Measurements from ENCODE around the gene RABGAP1L.

Gene RABGAP1L

DNA sequence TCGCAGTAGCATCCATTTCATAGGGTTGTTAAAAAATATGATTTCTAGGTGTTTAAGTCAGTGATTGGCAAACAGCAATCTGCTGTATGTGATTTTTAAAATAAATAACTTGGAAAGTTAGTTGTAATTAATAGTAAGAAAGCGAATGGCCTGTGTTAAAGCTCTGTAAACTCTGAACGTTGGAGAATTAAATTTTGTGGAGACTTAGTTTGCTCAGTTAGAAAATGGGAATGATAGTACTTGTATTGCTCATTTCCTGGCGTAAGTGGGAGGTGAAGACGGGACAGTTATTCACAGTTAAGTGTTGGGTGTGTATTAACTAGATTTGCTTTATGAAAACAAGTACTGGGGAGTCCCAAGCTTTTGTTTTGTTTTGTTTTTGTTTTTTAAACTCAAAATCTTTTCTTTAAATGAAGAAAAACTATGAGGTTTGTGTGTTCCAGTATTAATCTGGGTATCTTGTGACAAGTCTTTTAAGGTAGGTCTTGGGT is 841.4 kb downstream of the RABGAP1L start:
- no peaks in the 10 kb centered on the region for H3K27me3 ChIP-seq (ENCODE audit: control insufficient read depth in 2 of 2, insufficient read depth in 2 of 2, low read length in 2 of 2)

GRCh38 chr1:175002910-175003517 is 843.7 kb downstream of the RABGAP1L start:
- H3K9me3 ChIP-seq (ENCODE audit: control insufficient read depth in 2 of 2, low read length in 2 of 2) = no peaks in the 10 kb centered on the region
- H3K27me3 ChIP-seq (ENCODE audit: control insufficient read depth in 2 of 2, insufficient read depth in 2 of 2, low read length in 2 of 2) = no peaks in the 10 kb centered on the region
- H3K4me1 ChIP-seq (ENCODE audit: control insufficient read depth in 2 of 2, insufficient read depth in 2 of 2, low read length in 2 of 2) = peaks cover 6 to 7% of the 10 kb centered on the region in 2 donors
- no peak overlapping the region for H3K4me3 ChIP-seq (ENCODE audit: low read length in 2 of 2)
- no peak overlapping the region for H3K27ac ChIP-seq (ENCODE audit: low read depth in 2 of 2, low read length in 2 of 2)
- peaks cover 18 to 22% of the 10 kb centered on the region in 2 donors for H3K36me3 ChIP-seq (ENCODE audit: control insufficient read depth in 2 of 2, insufficient read depth in 2 of 2, low read length in 2 of 2)
- H3K9ac ChIP-seq (ENCODE audit: low read depth in 1 of 2, low read length in 2 of 2) = no peak overlapping the region

More for the DNA sequence above, 841.4 kb downstream of the RABGAP1L start:
- Histone ChIP-seq H3K27ac (ENCODE audit: low read depth in 2 of 2, low read length in 2 of 2) (peak overlapping the region; percentile 97 to 100), H3K9ac (ENCODE audit: low read depth in 1 of 2, low read length in 2 of 2) (peak overlapping the region; percentile 82 to 86), H3K4me3 (ENCODE audit: low read length in 2 of 2) (peak overlapping the region; percentile 94), H3K4me1 (ENCODE audit: control insufficient read depth in 2 of 2, insufficient read depth in 2 of 2, low read length in 2 of 2) (peaks cover 9 to 15% of the 10 kb centered on the region in 2 donors), H3K36me3 (ENCODE audit: control insufficient read depth in 2 of 2, insufficient read depth in 2 of 2, low read length in 2 of 2) (peaks cover 7 to 11% of the 10 kb centered on the region in 2 donors), H3K9me3 (ENCODE audit: control insufficient read depth in 2 of 2, low read length in 2 of 2) (no peaks in the 10 kb centered on the region)

DNA sequence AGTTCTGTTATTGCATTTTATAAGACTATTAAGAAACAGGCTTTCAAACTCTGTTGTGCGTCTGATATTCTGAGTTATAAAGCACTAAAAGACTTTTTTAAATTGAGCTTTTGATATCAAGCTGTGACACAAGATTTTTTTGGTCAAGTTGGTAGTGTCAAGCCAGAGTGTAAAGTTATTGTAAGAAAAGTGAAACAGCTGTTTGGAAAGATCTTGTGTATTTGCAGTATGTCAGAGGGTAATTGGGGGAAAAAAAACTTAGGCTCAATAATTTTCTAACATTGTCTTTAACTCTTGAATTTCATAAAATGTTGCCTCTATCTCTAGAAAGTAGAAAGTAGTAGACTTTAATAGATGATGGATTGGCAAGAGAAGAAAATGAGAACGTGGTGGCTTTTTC is 844.2 kb downstream of the RABGAP1L start:
- no peak overlapping the region for H3K9ac ChIP-seq (ENCODE audit: low read depth in 1 of 2, low read length in 2 of 2)
- H3K27ac ChIP-seq (ENCODE audit: low read depth in 2 of 2, low read length in 2 of 2) = no peak overlapping the region
- peaks cover 23 to 27% of the 10 kb centered on the region in 2 donors for H3K36me3 ChIP-seq (ENCODE audit: control insufficient read depth in 2 of 2, insufficient read depth in 2 of 2, low read length in 2 of 2)
- no peaks in the 10 kb centered on the region for H3K9me3 ChIP-seq (ENCODE audit: control insufficient read depth in 2 of 2, low read length in 2 of 2)
- H3K4me1 ChIP-seq (ENCODE audit: control insufficient read depth in 2 of 2, insufficient read depth in 2 of 2, low read length in 2 of 2) = peaks cover 5 to 7% of the 10 kb centered on the region in 2 donors
- no peaks in the 10 kb centered on the region for H3K27me3 ChIP-seq (ENCODE audit: control insufficient read depth in 2 of 2, insufficient read depth in 2 of 2, low read length in 2 of 2)
- H3K4me3 ChIP-seq (ENCODE audit: low read length in 2 of 2) = no peak overlapping the region

GRCh38 chr1:175005085-175005783 is 845.9 kb downstream of the RABGAP1L start:
- no peaks in the 10 kb centered on the region for H3K27me3 ChIP-seq (ENCODE audit: control insufficient read depth in 2 of 2, insufficient read depth in 2 of 2, low read length in 2 of 2)
- H3K9me3 ChIP-seq (ENCODE audit: control insufficient read depth in 2 of 2, low read length in 2 of 2) = no peaks in the 10 kb centered on the region
- peaks cover 0 to 2% of the 10 kb centered on the region in 2 donors for H3K4me1 ChIP-seq (ENCODE audit: control insufficient read depth in 2 of 2, insufficient read depth in 2 of 2, low read length in 2 of 2)
- H3K36me3 ChIP-seq (ENCODE audit: control insufficient read depth in 2 of 2, insufficient read depth in 2 of 2, low read length in 2 of 2) = peaks cover 29 to 31% of the 10 kb centered on the region in 2 donors
- H3K27ac ChIP-seq (ENCODE audit: low read depth in 2 of 2, low read length in 2 of 2) = no peak overlapping the region
- no peak overlapping the region for H3K4me3 ChIP-seq (ENCODE audit: low read length in 2 of 2)
- H3K9ac ChIP-seq (ENCODE audit: low read depth in 1 of 2, low read length in 2 of 2) = no peak overlapping the region

DNA sequence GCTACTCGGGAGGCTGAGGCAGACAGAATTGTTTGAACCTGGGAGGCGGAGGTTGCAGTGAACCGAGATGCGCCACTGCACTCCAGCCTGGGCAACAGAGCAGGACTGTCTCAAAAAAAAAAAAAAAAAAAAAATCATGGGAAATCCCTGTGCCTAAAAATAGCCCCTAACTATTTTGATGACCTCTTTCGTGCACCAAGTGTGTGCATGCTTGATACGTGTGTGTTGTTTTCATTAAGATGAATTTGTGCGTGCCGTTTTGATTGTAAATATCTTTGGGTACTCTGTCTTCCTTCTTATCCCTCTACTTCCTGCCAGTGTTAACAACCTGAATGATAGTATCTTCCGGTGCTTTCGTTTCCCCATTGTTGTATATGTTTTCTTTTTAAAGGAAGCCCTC is 850.2 kb downstream of the RABGAP1L start:
- H3K9ac ChIP-seq (ENCODE audit: low read depth in 1 of 2, low read length in 2 of 2) = no peak overlapping the region
- no peaks in the 10 kb centered on the region for H3K4me1 ChIP-seq (ENCODE audit: control insufficient read depth in 2 of 2, insufficient read depth in 2 of 2, low read length in 2 of 2)
- H3K9me3 ChIP-seq (ENCODE audit: control insufficient read depth in 2 of 2, low read length in 2 of 2) = no peaks in the 10 kb centered on the region
- no peak overlapping the region for H3K4me3 ChIP-seq (ENCODE audit: low read length in 2 of 2)
- H3K27ac ChIP-seq (ENCODE audit: low read depth in 2 of 2, low read length in 2 of 2) = no peak overlapping the region
- H3K36me3 ChIP-seq (ENCODE audit: control insufficient read depth in 2 of 2, insufficient read depth in 2 of 2, low read length in 2 of 2) = peaks cover 59 to 65% of the 10 kb centered on the region in 2 donors
- no peaks in the 10 kb centered on the region for H3K27me3 ChIP-seq (ENCODE audit: control insufficient read depth in 2 of 2, insufficient read depth in 2 of 2, low read length in 2 of 2)

DNA sequence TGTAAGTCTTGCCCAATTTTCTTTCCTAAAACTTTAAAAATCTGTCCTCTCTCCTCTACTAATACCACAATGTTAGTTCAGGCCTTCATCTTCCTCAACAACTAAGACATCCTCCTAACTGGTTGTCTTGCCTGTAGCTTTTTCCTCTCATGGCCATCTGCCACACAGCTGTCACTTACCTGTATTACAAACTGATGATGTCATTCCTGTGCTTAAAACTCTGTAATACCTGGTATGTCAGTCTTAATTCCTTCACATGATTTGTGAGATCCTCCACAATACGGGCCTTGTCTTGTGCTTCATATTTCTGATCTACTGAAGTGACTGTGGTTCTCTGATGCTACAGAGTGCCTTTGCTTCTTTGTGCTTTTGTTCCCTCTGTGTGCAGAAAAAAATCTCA is 854.1 kb downstream of the RABGAP1L start:
- H3K27me3 ChIP-seq (ENCODE audit: control insufficient read depth in 2 of 2, insufficient read depth in 2 of 2, low read length in 2 of 2) = no peaks in the 10 kb centered on the region
- H3K36me3 ChIP-seq (ENCODE audit: control insufficient read depth in 2 of 2, insufficient read depth in 2 of 2, low read length in 2 of 2) = peaks cover 59 to 62% of the 10 kb centered on the region in 2 donors
- H3K27ac ChIP-seq (ENCODE audit: low read depth in 2 of 2, low read length in 2 of 2) = no peak overlapping the region
- no peak overlapping the region for H3K9ac ChIP-seq (ENCODE audit: low read depth in 1 of 2, low read length in 2 of 2)
- no peak overlapping the region for H3K4me3 ChIP-seq (ENCODE audit: low read length in 2 of 2)
- no peaks in the 10 kb centered on the region for H3K9me3 ChIP-seq (ENCODE audit: control insufficient read depth in 2 of 2, low read length in 2 of 2)
- no peaks in the 10 kb centered on the region for H3K4me1 ChIP-seq (ENCODE audit: control insufficient read depth in 2 of 2, insufficient read depth in 2 of 2, low read length in 2 of 2)

- H3K36me3 ChIP-seq (ENCODE audit: control insufficient read depth in 2 of 2, insufficient read depth in 2 of 2, low read length in 2 of 2) = peaks cover 52 to 57% of the 10 kb centered on the region in 2 donors
- no peak overlapping the region for H3K9ac ChIP-seq (ENCODE audit: low read depth in 1 of 2, low read length in 2 of 2)
- H3K27me3 ChIP-seq (ENCODE audit: control insufficient read depth in 2 of 2, insufficient read depth in 2 of 2, low read length in 2 of 2) = no peaks in the 10 kb centered on the region
- no peaks in the 10 kb centered on the region for H3K9me3 ChIP-seq (ENCODE audit: control insufficient read depth in 2 of 2, low read length in 2 of 2)
- H3K4me1 ChIP-seq (ENCODE audit: control insufficient read depth in 2 of 2, insufficient read depth in 2 of 2, low read length in 2 of 2) = no peaks in the 10 kb centered on the region
- no peak overlapping the region for H3K4me3 ChIP-seq (ENCODE audit: low read length in 2 of 2)
- H3K27ac ChIP-seq (ENCODE audit: low read depth in 2 of 2, low read length in 2 of 2) = no peak overlapping the region
Measured at GRCh38 chr1:175015243-175015642, 855.9 kb downstream of the RABGAP1L start.

- peaks cover 7% of the 10 kb centered on the region in 2 donors for H3K4me1 ChIP-seq (ENCODE audit: control insufficient read depth in 2 of 2, insufficient read depth in 2 of 2, low read length in 2 of 2)
Measured at GRCh38 chr1:175019524-175019923, 860.2 kb downstream of the RABGAP1L start.

GRCh38 chr1:175023043-175023921 is 864.0 kb downstream of the RABGAP1L start, which contains the start of gene MRPS14:
Gene MRPS14 (minus strand): TSS chr1:175023425. CDS start chr1:175023408, 17 bp downstream.
- Histone ChIP-seq H3K9me3 (ENCODE audit: control insufficient read depth in 2 of 2, low read length in 2 of 2) (no peaks in the 10 kb centered on the region), H3K27me3 (ENCODE audit: control insufficient read depth in 2 of 2, insufficient read depth in 2 of 2, low read length in 2 of 2) (no peaks in the 10 kb centered on the region), H3K4me3 (ENCODE audit: low read length in 2 of 2) (peak within 1 kb of the TSS; percentile 89 to 99), H3K4me1 (ENCODE audit: control insufficient read depth in 2 of 2, insufficient read depth in 2 of 2, low read length in 2 of 2) (peaks cover 7% of the 10 kb centered on the region in 2 donors), H3K36me3 (ENCODE audit: control insufficient read depth in 2 of 2, insufficient read depth in 2 of 2, low read length in 2 of 2) (peaks cover 2% of the 10 kb centered on the region in 2 donors), H3K27ac (ENCODE audit: low read depth in 2 of 2, low read length in 2 of 2) (peak within 1 kb of the TSS; percentile 80 to 82), H3K9ac (ENCODE audit: low read depth in 1 of 2, low read length in 2 of 2) (peak within 1 kb of the TSS; percentile 89 to 95)

More at GRCh38 chr1:175019524-175019923, 860.2 kb downstream of the RABGAP1L start:
- H3K36me3 ChIP-seq (ENCODE audit: control insufficient read depth in 2 of 2, insufficient read depth in 2 of 2, low read length in 2 of 2) = peaks cover 23% of the 10 kb centered on the region in 2 donors
- no peak overlapping the region for H3K27ac ChIP-seq (ENCODE audit: low read depth in 2 of 2, low read length in 2 of 2)
- H3K9ac ChIP-seq (ENCODE audit: low read depth in 1 of 2, low read length in 2 of 2) = no peak overlapping the region
- H3K4me3 ChIP-seq (ENCODE audit: low read length in 2 of 2) = no peak overlapping the region
- no peaks in the 10 kb centered on the region for H3K27me3 ChIP-seq (ENCODE audit: control insufficient read depth in 2 of 2, insufficient read depth in 2 of 2, low read length in 2 of 2)
- H3K9me3 ChIP-seq (ENCODE audit: control insufficient read depth in 2 of 2, low read length in 2 of 2) = no peaks in the 10 kb centered on the region
